ENCODE results near the gene ST6GAL1.

Gene ST6GAL1

GRCh38 chr3:187112934-187113793, 182.8 kb downstream of the ST6GAL1 start:
- no peak for DNase-seq (ENCODE audit: low read depth)

GRCh38 chr3:187114511-187114910, 184.2 kb downstream of the ST6GAL1 start:
- DNase-seq (ENCODE audit: low read depth): no peak

DNA sequence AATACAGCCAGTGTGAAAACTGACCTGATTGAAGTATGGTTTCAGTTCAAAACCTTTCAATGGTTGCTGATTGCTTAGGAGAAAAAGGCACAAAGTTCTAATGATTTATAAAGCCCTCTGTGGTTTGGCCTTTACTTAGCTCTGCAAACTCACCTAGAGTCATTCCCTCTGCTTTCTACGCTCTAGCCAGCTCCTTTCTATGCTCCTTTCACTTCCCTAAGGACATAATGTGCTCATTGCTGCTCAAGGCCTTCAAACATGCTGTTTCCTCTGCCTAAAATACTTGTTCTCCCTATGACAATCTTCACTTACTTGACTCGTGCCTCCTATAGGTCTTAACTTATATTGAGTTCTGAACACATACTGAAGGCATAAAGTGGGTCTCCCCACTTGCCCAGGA, 190.0 kb downstream of the ST6GAL1 start:
- no peak for DNase-seq (ENCODE audit: low read depth)

GRCh38 chr3:187122261-187122660, 191.9 kb downstream of the ST6GAL1 start:
- no peak for DNase-seq (ENCODE audit: low read depth)

- no peak for DNase-seq (ENCODE audit: low read depth)
Observed at GRCh38 chr3:187125319-187126031, 195.1 kb downstream of the ST6GAL1 start.

Measured in stimulated activated CD8-positive, alpha-beta memory T cell treated with anti-CD3 and anti-CD28 coated beads, Interleukin-7, amount 100 ng/mL, for 24 hours (primary cell).